Measurements from ENCODE around the gene COX8A. TPM values are rescaled to one million over a fixed set of nuclear protein-coding genes. Genes with fewer than 3 reads are reported as not detected.
A peak's percentile ranks its signal among the peaks of the same experiment; 100 is the strongest.

The COX8A gene
- total and polyA plus RNA-seq, 9 of the 15 experiments (the other 6 are each of a cell fraction or from before 2014, with no cell fraction given) = 274 to 1,206 (median 526) TPM

DNA sequence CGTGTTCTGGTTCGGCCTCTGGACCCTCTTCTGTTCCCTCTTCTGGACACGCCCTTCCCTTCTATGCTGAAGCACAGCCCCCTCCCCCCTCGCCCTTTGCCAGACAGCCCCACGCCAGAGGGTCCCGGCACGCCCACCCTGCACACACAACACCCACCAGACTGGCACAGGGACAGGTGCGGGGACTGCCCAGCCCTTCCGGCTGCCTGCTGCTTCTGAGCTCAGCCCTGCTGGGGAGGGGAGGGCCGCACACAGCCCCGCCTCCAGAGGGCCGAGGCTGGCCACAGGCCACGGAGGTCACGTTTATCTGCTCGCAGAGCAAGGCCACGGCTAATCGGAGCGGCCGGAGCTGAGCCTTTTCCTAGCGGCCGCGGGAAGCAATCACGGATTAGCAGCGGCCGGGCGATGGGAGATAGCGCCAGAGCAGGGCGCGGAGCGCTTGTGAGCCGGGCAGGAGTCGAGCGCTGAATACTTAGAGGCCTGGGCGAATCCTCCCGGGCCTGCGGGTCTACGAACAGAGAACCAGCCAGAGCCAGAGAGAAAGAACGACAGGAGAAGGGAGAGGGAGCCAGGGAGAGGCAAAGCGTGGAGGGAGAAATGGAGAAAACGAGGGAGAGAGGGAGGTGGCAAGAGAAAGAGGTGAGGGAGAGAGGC is 33.3 kb downstream of the COX8A start (continued):
- TF ChIP-seq, protein P1, sequence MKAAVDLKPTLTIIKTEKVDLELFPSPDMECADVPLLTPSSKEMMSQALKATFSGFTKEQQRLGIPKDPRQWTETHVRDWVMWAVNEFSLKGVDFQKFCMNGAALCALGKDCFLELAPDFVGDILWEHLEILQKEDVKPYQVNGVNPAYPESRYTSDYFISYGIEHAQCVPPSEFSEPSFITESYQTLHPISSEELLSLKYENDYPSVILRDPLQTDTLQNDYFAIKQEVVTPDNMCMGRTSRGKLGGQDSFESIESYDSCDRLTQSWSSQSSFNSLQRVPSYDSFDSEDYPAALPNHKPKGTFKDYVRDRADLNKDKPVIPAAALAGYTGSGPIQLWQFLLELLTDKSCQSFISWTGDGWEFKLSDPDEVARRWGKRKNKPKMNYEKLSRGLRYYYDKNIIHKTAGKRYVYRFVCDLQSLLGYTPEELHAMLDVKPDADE (conservative IDR thresholded peaks at IDR 0.05; ENCODE audit: control insufficient read depth, low read depth, low read length) = peak; percentile 84
- TF ChIP-seq, protein P2, sequence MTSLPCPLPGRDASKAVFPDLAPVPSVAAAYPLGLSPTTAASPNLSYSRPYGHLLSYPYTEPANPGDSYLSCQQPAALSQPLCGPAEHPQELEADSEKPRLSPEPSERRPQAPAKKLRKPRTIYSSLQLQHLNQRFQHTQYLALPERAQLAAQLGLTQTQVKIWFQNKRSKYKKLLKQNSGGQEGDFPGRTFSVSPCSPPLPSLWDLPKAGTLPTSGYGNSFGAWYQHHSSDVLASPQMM (CRISPR knock-in tag; IDR thresholded peaks at IDR 0.05) = no peak
- no peak for TF ChIP-seq ZNF436 (CRISPR knock-in tag; IDR thresholded peaks at IDR 0.05)
- no peak for TF ChIP-seq MAFK (IDR thresholded peaks at IDR 0.05; ENCODE audit: low read length)
- TF ChIP-seq MECOM (CRISPR knock-in tag; IDR thresholded peaks at IDR 0.05) = no peak
- TF ChIP-seq ZNF77 (CRISPR knock-in tag; IDR thresholded peaks at IDR 0.05) = no peak
- peak; percentile 62; the same call in 1 of the 2 replicates for TF ChIP-seq ZNF589 (CRISPR knock-in tag; IDR thresholded peaks at IDR 0.05; ENCODE audit: low read depth)
- no peak for TF ChIP-seq ZNF644 (tag; IDR thresholded peaks at IDR 0.05; ENCODE audit: low read depth)
- no peak for TF ChIP-seq PHF8 (IDR thresholded peaks at IDR 0.05; ENCODE audit: borderline replicate concordance, low read length)
- no peak for TF ChIP-seq KDM5B (IDR thresholded peaks at IDR 0.05; ENCODE audit: insufficient replicate concordance, low read depth, low read length)
- TF ChIP-seq, protein P3, sequence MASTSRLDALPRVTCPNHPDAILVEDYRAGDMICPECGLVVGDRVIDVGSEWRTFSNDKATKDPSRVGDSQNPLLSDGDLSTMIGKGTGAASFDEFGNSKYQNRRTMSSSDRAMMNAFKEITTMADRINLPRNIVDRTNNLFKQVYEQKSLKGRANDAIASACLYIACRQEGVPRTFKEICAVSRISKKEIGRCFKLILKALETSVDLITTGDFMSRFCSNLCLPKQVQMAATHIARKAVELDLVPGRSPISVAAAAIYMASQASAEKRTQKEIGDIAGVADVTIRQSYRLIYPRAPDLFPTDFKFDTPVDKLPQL (IDR thresholded peaks at IDR 0.05; ENCODE audit: extremely low read depth, insufficient read length) = no peak
- no peak for TF ChIP-seq FOXJ2 (tag; IDR thresholded peaks at IDR 0.05)
- no peak for TF ChIP-seq POLR2AphosphoS2 (IDR thresholded peaks at IDR 0.05; ENCODE audit: low read length)
- peak; percentile 88 for TF ChIP-seq SMAD4 (CRISPR knock-in tag; conservative IDR thresholded peaks at IDR 0.05)
- peak; percentile 72 for TF ChIP-seq JUND (IDR thresholded peaks at IDR 0.05; ENCODE audit: borderline replicate concordance, low read depth, low read length)
- no peak; the same call in 2 of the 3 replicates for TF ChIP-seq JUND (tag; IDR thresholded peaks at IDR 0.05; ENCODE audit: borderline replicate concordance, low read depth, low read length)
- no peak for TF ChIP-seq FOS (IDR thresholded peaks at IDR 0.05; ENCODE audit: extremely low read depth, insufficient read length)
- TF ChIP-seq ESRRA (IDR thresholded peaks at IDR 0.05; ENCODE audit: borderline replicate concordance, low read depth) = peak; percentile 89; the same call in 1 of the 2 replicates
- no peak for TF ChIP-seq ZNF445 (CRISPR knock-in tag; IDR thresholded peaks at IDR 0.05; ENCODE audit: low read depth)
- TF ChIP-seq, protein P4, sequence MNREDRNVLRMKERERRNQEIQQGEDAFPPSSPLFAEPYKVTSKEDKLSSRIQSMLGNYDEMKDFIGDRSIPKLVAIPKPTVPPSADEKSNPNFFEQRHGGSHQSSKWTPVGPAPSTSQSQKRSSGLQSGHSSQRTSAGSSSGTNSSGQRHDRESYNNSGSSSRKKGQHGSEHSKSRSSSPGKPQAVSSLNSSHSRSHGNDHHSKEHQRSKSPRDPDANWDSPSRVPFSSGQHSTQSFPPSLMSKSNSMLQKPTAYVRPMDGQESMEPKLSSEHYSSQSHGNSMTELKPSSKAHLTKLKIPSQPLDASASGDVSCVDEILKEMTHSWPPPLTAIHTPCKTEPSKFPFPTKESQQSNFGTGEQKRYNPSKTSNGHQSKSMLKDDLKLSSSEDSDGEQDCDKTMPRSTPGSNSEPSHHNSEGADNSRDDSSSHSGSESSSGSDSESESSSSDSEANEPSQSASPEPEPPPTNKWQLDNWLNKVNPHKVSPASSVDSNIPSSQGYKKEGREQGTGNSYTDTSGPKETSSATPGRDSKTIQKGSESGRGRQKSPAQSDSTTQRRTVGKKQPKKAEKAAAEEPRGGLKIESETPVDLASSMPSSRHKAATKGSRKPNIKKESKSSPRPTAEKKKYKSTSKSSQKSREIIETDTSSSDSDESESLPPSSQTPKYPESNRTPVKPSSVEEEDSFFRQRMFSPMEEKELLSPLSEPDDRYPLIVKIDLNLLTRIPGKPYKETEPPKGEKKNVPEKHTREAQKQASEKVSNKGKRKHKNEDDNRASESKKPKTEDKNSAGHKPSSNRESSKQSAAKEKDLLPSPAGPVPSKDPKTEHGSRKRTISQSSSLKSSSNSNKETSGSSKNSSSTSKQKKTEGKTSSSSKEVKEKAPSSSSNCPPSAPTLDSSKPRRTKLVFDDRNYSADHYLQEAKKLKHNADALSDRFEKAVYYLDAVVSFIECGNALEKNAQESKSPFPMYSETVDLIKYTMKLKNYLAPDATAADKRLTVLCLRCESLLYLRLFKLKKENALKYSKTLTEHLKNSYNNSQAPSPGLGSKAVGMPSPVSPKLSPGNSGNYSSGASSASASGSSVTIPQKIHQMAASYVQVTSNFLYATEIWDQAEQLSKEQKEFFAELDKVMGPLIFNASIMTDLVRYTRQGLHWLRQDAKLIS (CRISPR knock-in tag; IDR thresholded peaks at IDR 0.05) = 0 out of 2 replicates have a peak, but pooled peaks have one; percentile 53
- TF ChIP-seq CBFB (CRISPR knock-in tag; IDR thresholded peaks at IDR 0.05) = no peak
- peak in 1 of 3 experiments; percentile 34 for TF ChIP-seq YY1 (IDR thresholded peaks at IDR 0.05; ENCODE audit: borderline replicate concordance in 1 of 3, control insufficient read depth in 1 of 3, extremely low read depth in 1 of 3, insufficient read depth in 3 of 3, insufficient read length in 1 of 3, insufficient replicate concordance in 2 of 3, low read depth in 1 of 3, low read length in 2 of 3)

Data from K562 (cell line).